Uterus (tissue), 2 donors: ENCODE results near the gene PRKN.

ENCODE experiments used
- POLR2A ChIP-seq, 2 donors: fragments of 450-650 bp; IDR thresholded peaks; one replicate each; pipeline ENCODE4 v1.6.1; 2016; ENCODE audit warnings: antibody characterized with exemption in 2 of 2, mild to moderate bottlenecking in 1 of 2, moderate library complexity in 1 of 2
- TF ChIP-seq, protein P1 (sequence below), 4 experiments: fragments of 200-600 bp in 2 of 4; fragments of 450-650 bp in 2 of 4; sonication (generic) in 2 of 4; IDR thresholded peaks; one replicate each; pipeline ENCODE4 v1.5.1; 2016 to 2019; ENCODE audit warnings: antibody characterized with exemption in 4 of 4, mild to moderate bottlenecking in 2 of 4, moderate library complexity in 1 of 4

DNA sequence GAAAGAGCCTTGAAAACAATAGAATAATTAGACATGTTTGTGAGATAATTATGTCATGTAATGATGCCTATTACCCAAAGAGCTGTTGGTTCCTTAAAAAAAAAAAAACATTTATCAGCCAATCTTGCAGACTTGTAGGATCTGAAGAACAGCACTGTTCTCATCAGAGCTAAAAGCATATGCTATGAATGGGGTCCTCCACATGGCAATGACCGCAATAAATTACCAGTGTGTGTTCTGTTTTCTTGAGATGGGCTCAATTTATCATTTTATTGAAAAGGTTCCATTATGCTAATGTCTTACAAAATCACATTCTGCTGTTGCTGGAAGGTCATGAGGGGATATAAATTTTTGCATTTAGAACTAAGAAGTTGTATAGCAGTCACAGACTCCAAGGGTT, 484.7 kb downstream of the PRKN start:
- TF ChIP-seq, protein P1, sequence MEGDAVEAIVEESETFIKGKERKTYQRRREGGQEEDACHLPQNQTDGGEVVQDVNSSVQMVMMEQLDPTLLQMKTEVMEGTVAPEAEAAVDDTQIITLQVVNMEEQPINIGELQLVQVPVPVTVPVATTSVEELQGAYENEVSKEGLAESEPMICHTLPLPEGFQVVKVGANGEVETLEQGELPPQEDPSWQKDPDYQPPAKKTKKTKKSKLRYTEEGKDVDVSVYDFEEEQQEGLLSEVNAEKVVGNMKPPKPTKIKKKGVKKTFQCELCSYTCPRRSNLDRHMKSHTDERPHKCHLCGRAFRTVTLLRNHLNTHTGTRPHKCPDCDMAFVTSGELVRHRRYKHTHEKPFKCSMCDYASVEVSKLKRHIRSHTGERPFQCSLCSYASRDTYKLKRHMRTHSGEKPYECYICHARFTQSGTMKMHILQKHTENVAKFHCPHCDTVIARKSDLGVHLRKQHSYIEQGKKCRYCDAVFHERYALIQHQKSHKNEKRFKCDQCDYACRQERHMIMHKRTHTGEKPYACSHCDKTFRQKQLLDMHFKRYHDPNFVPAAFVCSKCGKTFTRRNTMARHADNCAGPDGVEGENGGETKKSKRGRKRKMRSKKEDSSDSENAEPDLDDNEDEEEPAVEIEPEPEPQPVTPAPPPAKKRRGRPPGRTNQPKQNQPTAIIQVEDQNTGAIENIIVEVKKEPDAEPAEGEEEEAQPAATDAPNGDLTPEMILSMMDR (IDR thresholded peaks at IDR 0.05) = no peak
- no peak for TF ChIP-seq POLR2A (IDR thresholded peaks at IDR 0.05)
